Retinal pigment epithelial cell (primary cell): ENCODE measurements around the gene PPP1R2C.

Experiments used
- DNase-seq: peaks from one replicate; pipeline ENCODE4 v3.0.0-alpha.2; 2010; ENCODE audit warnings: low read depth
- H3K4me3 ChIP-seq: 2 replicates; pipeline ENCODE4 v1.5.1; 2011; ENCODE audit warnings: mild to moderate bottlenecking, low read length, control low read depth, moderate library complexity
- CTCF ChIP-seq: conservative IDR thresholded peaks from 2 replicates; pipeline ENCODE4 v1.5.1; 2011; ENCODE audit warnings: low read depth, low read length, control low read depth, inconsistent platforms

PPP1R2C gene

DNA sequence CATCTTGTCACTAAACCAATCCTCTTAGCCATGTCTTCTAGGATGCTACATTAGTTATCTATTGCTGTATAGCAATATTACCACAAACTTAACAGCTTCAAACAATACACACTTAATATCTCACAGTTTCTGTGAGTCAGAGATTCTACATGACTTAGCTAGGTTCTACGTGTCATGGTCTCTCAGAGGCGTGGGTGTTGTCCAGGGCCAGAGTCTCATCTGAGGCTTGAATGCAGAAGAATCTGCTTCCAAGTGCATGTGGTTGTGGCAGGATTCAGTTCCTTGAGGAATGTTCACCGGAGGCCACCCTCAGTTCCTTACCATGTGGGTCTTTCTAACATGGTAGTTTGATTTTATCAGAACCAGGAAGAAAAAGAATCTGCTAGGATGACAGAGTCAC is 26.4 kb downstream of the PPP1R2C start:
- no peak for TF ChIP-seq CTCF
- no peak overlapping the region for H3K4me3 ChIP-seq
- DNase-seq: no peak

GRCh38 chrX:42748067-42748850 is 29.7 kb downstream of the PPP1R2C start:
- TF ChIP-seq CTCF: no peak
- DNase-seq: no peak
- no peak overlapping the region for H3K4me3 ChIP-seq

- TF ChIP-seq CTCF: no peak
- DNase-seq: no peak
- no peak overlapping the region for H3K4me3 ChIP-seq
These were observed 31.4 kb downstream of the PPP1R2C start for GRCh38 chrX:42746606-42747005.

DNA sequence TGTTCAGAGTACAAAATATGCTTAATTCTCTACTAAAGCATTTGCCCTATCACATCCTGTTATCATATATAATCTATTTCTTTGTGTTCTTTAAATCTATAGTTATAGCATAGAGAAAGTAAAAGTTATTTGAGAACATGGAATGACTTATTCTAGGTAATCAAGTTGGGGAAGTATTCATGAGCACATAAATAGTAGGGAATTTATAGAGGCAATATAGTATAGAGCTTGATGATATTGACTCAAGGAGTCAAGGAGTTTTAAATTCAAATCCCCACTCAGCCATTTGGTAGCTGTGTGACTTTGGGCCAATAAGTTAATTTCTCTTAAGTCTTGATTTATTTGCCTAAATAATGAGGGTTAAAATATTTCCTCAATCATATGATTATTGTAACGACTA is 37.5 kb downstream of the PPP1R2C start:
- DNase-seq: no peak
- H3K4me3 ChIP-seq: no peak overlapping the region
- no peak for TF ChIP-seq CTCF

GRCh38 chrX:42739741-42740140 is 38.2 kb downstream of the PPP1R2C start:
- H3K4me3 ChIP-seq: no peak overlapping the region
- TF ChIP-seq CTCF: no peak
- DNase-seq: peak; percentile 66

- H3K4me3 ChIP-seq: no peak overlapping the region
- no peak for DNase-seq
- no peak for TF ChIP-seq CTCF
These were observed 38.7 kb downstream of the PPP1R2C start for GRCh38 chrX:42739258-42739657.

DNA sequence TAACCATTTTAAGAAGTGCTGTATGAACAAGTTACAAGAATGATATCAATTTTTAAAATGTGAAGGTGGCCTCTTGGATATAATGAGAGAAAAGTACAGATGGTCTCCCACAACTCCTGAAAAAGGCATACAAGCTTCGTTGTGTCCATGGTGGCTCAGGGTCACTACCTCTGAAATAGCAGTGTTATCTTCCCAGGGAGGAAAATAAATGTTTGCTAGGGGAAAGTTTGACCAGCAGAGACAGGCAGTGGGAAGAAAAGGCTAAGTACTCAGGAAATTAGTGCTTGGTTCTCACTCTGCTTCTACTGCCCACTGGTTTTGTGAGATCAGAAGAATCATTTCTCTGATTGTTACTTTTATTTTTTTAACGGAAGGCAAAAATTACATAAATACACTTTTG is 39.4 kb downstream of the PPP1R2C start:
- DNase-seq: no peak
- TF ChIP-seq CTCF: no peak
- H3K4me3 ChIP-seq: no peak overlapping the region
